ENCODE results near the gene CENPE. TPM values are rescaled to one million over a fixed set of nuclear protein-coding genes. Genes with fewer than 3 reads are reported as not detected.

Gene CENPE
- total RNA-seq, 1 donor from 2014 or later = 8.5 TPM

- H3K27me3 Mint-ChIP-seq (ENCODE audit: unreplicated experiment) = peaks cover 4% of the 10 kb centered on the region
- peak overlapping the region; percentile 69 for H3K27ac Mint-ChIP-seq (ENCODE audit: unreplicated experiment)
Observed at GRCh38 chr4:103098756-103099440, 99.2 kb downstream of the CENPE start.

DNA sequence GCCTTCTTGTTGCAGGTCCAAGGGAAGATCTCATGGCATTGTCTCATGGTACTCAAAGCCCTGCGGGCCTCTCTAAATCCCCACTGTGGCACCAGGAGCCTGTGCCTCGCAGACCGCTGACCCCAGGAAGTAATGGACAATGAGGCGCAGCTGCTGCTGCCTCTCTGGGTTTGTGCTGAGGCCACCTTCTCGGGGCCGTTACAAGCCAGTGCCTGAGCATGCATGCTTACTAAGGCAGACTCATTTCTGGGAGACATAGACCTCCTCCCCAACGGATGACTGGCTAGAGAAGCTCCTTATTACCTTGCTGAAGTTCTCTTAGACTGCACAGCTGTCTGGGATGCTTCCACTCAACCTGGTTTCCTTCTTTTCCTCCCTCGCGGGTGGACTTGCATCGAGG is 99.8 kb downstream of the CENPE start:
- H3K27ac Mint-ChIP-seq (ENCODE audit: unreplicated experiment) = no peak overlapping the region
- H3K4me3 Mint-ChIP-seq (ENCODE audit: unreplicated experiment) = peak overlapping the region; percentile 88

More at GRCh38 chr4:103098756-103099440, 99.2 kb downstream of the CENPE start:
- Mint-ChIP-seq H3K4me1 (ENCODE audit: low read depth, unreplicated experiment) (no peaks in the 10 kb centered on the region), H3K36me3 (ENCODE audit: unreplicated experiment) (no peaks in the 10 kb centered on the region), H3K9me3 (ENCODE audit: unreplicated experiment) (no peaks in the 10 kb centered on the region), H3K4me3 (ENCODE audit: unreplicated experiment) (peak overlapping the region; percentile 88)
- DNase-seq = no peak
- TF ChIP-seq, protein P1, sequence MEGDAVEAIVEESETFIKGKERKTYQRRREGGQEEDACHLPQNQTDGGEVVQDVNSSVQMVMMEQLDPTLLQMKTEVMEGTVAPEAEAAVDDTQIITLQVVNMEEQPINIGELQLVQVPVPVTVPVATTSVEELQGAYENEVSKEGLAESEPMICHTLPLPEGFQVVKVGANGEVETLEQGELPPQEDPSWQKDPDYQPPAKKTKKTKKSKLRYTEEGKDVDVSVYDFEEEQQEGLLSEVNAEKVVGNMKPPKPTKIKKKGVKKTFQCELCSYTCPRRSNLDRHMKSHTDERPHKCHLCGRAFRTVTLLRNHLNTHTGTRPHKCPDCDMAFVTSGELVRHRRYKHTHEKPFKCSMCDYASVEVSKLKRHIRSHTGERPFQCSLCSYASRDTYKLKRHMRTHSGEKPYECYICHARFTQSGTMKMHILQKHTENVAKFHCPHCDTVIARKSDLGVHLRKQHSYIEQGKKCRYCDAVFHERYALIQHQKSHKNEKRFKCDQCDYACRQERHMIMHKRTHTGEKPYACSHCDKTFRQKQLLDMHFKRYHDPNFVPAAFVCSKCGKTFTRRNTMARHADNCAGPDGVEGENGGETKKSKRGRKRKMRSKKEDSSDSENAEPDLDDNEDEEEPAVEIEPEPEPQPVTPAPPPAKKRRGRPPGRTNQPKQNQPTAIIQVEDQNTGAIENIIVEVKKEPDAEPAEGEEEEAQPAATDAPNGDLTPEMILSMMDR (IDR thresholded peaks at IDR 0.05; ENCODE audit: partially characterized antibody, unreplicated experiment) = no peak

GRCh38 chr4:103097112-103097511 is 101.0 kb downstream of the CENPE start:
- peaks cover 4% of the 10 kb centered on the region for H3K27me3 Mint-ChIP-seq (ENCODE audit: unreplicated experiment)
- no peaks in the 10 kb centered on the region for H3K9me3 Mint-ChIP-seq (ENCODE audit: unreplicated experiment)
- H3K4me3 Mint-ChIP-seq (ENCODE audit: unreplicated experiment) = no peak overlapping the region
- TF ChIP-seq, protein P1 (IDR thresholded peaks at IDR 0.05; ENCODE audit: partially characterized antibody, unreplicated experiment) = no peak
- H3K4me1 Mint-ChIP-seq (ENCODE audit: low read depth, unreplicated experiment) = no peaks in the 10 kb centered on the region
- no peak for DNase-seq
- no peak overlapping the region for H3K27ac Mint-ChIP-seq (ENCODE audit: unreplicated experiment)
- H3K36me3 Mint-ChIP-seq (ENCODE audit: unreplicated experiment) = no peaks in the 10 kb centered on the region

More for the DNA sequence above, 99.8 kb downstream of the CENPE start:
- no peak for DNase-seq
- TF ChIP-seq, protein P1 (IDR thresholded peaks at IDR 0.05; ENCODE audit: partially characterized antibody, unreplicated experiment) = no peak
- Mint-ChIP-seq H3K9me3 (ENCODE audit: unreplicated experiment) (no peaks in the 10 kb centered on the region), H3K27me3 (ENCODE audit: unreplicated experiment) (peaks cover 4% of the 10 kb centered on the region), H3K36me3 (ENCODE audit: unreplicated experiment) (no peaks in the 10 kb centered on the region), H3K4me1 (ENCODE audit: low read depth, unreplicated experiment) (no peaks in the 10 kb centered on the region)

DNA sequence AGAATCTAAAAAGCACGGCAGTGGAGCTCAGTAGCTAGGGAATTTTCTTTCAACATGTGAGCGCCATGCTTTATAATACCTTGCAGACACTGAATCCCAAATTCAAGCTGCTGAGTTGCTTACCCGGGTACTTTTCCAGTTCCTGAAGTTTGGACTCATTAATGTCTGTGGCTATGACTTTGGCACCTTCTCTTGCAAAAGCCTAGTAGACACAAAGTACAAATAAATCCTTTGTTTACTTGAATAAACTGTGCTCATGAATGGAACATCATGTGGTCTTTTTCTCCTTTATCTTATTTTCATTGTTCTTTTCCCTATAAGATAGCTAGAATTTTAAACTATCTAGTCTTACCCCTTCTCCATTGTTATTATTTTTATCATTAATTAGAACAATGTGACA is 103.1 kb downstream of the CENPE start:
- TF ChIP-seq, protein P1 (IDR thresholded peaks at IDR 0.05; ENCODE audit: partially characterized antibody, unreplicated experiment) = no peak
- DNase-seq = no peak

DNA sequence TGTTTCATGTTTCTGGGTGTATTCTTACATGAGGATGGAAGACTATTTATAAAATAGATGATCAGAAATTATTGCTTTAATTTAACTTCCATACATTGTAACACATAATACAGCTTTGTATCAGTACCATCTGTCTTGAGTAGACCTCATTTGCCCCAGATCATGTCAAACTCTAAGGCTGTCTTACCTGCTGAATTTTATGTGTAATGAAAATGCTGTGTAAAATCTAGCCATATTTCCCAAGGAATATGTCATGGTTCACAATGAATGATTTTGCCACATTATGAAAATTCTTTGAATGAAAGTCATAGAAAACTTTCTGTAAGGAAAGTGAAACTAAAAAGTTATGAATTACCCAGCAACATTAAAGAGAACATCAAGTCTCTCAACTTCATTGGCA is 105.9 kb downstream of the CENPE start:
- Mint-ChIP-seq H3K36me3 (ENCODE audit: unreplicated experiment) (no peaks in the 10 kb centered on the region), H3K27me3 (ENCODE audit: unreplicated experiment) (no peaks in the 10 kb centered on the region), H3K27ac (ENCODE audit: unreplicated experiment) (no peak overlapping the region), H3K4me3 (ENCODE audit: unreplicated experiment) (no peak overlapping the region), H3K9me3 (ENCODE audit: unreplicated experiment) (no peaks in the 10 kb centered on the region), H3K4me1 (ENCODE audit: low read depth, unreplicated experiment) (no peaks in the 10 kb centered on the region)
- TF ChIP-seq, protein P1 (IDR thresholded peaks at IDR 0.05; ENCODE audit: partially characterized antibody, unreplicated experiment) = no peak
- no peak for DNase-seq

More for the DNA sequence above, 103.1 kb downstream of the CENPE start:
- Mint-ChIP-seq H3K4me3 (ENCODE audit: unreplicated experiment) (no peak overlapping the region), H3K27ac (ENCODE audit: unreplicated experiment) (no peak overlapping the region), H3K27me3 (ENCODE audit: unreplicated experiment) (peaks cover 4% of the 10 kb centered on the region), H3K36me3 (ENCODE audit: unreplicated experiment) (no peaks in the 10 kb centered on the region), H3K4me1 (ENCODE audit: low read depth, unreplicated experiment) (no peaks in the 10 kb centered on the region), H3K9me3 (ENCODE audit: unreplicated experiment) (no peaks in the 10 kb centered on the region)
